HG03025 (cell line): ENCODE measurements around the gene AGAP2.
"Not testable (repeated sequence)": the region's sequence is repeated elsewhere in the genome, so short reads cannot be mapped to it uniquely, and the experiment has no call there.

Source experiments
- ATAC-seq: cut with Tn5 transposase; IDR thresholded peaks from one replicate; pipeline ENCODE4 v1.9.1; 2021; ENCODE audit warnings: mild to moderate bottlenecking, moderate library complexity; ENCODE audit not compliant: unreplicated experiment, low FRiP score

The AGAP2 gene

DNA sequence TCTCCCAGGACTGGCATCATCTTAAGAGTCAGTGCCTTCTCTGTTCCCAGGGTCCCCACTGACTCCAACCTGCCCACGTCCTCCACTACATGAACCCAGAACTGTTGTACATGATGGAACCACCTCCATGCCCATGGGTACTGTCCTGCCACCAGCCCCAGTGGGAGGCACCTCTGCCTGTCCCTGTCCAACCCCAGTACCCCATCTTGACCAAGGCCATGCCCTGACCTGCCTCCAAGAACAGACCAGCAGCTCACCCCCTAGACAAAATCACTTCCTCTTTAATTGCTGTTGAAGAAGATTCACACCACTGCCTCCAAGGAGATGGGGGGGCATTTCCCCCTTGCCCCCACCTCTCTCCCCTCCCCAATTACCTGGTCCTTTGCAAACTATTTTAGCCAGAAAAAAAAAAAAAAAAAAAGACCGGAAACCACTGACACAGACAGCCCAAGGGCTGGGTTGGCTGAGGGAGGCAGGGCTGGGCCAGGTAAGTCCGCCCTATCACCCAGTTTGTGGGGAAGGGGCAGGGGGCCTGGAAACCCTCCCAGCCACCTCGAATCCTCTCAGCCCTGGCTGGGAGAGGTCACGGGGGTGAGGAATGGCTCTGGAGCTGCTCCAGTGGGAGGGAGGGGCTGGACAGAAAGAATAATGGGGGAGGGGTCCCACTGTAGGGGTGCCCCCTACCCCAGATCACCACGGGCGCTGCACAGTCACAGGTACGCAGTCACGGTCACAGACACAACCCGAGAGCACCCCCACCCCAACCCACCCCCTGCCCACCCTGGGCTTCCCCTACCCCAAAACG is 13.4 kb downstream of the AGAP2 start:
- no peak for ATAC-seq

GRCh38 chr12:57724003-57724935 is 14.3 kb downstream of the AGAP2 start:
- ATAC-seq = no peak

DNA sequence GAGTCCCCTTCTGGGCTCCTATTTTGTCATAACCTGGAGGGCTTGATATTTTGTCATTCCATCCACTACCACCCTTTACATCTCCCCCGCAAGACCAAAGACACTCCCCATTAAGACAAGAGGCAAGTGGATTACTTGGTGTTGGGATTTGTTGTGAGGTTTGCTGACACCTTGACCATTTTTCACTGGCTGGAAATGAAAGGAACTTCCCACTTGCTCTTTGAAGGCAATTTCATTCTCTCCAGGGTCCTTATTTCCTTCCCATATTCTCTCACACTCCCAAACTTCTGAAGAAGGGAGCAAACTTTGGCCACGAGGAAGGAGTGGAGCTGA is 14.9 kb downstream of the AGAP2 start:
- ATAC-seq = no peak

- no peak for ATAC-seq
These were observed 15.6 kb downstream of the AGAP2 start for GRCh38 chr12:57722716-57723629.

- ATAC-seq = not testable (repeated sequence)
These were observed 16.5 kb downstream of the AGAP2 start for GRCh38 chr12:57721846-57722608.

DNA sequence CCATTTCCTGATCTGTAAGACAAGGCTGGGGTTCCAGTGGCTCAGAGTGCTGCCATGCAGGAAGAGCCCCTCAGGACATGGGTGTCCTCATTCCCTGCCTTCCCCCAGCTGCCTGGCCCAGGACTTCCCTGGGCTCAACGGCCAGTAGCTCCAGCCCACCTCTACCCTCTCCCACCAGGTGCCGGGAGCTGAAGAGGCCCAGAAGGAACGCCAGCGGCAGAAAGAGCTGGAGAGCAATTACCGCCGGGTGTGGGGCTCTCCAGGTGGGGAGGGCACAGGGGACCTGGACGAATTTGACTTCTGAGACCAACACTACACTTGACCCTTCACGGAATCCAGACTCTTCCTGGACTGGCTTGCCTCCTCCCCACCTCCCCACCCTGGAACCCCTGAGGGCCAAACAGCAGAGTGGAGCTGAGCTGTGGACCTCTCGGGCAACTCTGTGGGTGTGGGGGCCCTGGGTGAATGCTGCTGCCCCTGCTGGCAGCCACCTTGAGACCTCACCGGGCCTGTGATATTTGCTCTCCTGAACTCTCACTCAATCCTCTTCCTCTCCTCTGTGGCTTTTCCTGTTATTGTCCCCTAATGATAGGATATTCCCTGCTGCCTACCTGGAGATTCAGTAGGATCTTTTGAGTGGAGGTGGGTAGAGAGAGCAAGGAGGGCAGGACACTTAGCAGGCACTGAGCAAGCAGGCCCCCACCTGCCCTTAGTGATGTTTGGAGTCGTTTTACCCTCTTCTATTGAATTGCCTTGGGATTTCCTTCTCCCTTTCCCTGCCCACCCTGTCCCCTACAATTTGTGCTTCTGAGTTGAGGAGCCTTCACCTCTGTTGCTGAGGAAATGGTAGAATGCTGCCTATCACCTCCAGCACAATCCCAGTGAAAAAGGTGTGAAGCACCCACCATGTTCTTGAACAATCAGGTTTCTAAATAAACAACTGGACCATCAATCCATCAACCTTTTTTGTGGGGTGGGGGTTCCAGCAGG is 17.6 kb downstream of the AGAP2 start:
- ATAC-seq = no peak

DNA sequence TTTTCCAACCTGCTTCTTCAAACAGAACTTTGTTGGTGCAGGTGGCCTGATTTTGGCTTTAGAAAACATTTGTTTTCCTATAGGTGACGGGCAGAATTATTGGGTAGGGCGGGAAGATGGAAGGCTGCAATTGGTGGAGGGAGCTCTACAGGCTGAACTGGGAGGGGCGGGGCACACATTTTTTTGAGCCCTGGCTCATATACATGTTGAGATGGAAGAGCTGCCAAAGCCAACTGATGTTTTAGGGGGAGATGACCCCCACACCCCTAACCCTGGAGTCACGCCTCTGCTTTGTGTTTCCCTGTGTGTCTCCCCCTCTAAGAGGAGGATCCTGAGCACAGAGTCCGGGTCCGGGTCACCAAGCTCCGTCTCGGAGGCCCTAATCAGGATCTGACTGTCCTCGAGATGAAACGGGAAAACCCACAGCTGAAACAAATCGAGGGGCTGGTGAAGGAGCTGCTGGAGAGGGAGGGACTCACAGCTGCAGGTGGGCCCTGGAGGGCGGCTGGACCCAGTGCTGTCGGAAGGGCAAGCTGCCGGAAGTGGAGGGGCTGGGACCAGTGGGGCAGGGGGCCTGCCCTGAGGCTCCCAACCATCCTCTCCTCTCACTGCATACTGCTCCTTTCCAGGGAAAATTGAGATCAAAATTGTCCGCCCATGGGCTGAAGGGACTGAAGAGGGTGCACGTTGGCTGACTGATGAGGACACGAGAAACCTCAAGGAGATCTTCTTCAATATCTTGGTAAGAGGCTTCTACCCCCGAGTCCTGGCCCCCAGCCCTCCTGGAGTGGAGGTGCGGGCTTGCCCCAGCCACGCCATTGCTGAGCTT is 18.6 kb downstream of the AGAP2 start:
- ATAC-seq = no peak

DNA sequence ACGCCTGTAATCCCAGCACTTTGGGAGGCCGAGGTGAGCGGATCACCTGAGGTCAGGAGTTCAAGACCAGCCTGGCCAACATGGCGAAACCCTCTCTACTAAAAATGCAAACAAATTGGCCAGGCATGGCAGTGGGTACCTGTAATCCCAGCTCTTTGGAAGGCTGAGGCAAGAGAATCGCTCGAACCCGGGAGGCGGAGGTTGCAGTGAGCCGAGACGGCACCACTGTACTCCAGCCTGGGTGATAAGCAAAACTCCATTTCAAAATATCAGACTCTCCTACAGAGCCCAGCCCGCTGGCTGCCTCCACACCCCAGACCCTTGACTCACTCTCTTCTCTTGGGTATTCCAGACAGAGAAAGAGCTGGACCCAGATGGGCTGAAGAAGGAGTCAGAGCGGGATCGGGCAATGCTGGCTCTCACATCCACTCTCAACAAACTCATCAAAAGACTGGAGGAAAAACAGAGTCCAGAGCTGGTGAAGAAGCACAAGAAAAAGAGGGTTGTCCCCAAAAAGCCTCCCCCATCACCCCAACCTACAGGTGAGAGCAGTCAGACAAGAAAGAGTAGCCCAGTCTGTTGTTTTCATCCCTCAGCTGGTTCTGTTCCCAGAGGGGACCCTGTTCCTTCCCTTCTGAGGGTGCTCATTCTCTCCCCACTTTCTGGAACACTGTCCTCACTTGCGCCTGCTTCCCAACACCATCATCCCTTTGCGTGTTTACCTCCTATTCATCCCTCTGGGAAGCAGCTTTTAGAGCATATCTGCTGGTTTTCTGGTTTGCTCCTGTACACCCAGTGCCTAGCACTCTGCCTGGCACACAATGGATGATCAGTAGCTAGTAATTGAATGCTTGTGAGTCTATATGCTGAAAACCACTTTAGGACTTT is 19.7 kb downstream of the AGAP2 start:
- no peak for ATAC-seq

DNA sequence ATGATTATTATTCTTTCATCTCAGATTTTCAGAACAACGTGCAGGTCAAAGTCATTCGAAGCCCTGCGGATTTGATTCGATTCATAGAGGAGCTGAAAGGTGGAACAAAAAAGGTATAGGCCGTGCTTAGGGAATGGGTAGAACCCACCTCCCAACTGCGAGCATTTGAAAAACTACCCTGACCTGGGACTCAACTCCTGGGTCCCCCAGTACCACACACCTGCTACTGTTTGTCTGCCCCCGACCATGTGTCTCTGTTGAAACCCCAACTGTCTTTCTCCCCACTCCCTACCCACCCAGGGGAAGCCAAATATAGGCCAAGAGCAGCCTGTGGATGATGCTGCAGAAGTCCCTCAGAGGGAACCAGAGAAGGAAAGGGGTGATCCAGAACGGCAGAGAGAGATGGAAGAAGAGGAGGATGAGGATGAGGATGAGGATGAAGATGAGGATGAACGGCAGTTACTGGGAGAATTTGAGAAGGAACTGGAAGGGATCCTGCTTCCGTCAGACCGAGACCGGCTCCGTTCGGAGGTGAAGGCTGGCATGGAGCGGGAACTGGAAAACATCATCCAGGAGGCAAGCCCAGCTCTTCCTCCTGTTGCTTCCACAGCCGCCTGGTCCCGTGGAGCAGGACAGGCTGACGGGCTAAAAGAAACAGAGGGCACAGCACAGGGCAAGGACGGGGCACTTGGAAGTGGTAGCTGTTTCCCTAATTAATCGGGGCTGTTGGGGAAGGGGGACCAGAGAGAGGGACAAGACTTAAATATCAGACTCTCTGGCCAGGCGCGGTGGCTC is 20.5 kb downstream of the AGAP2 start:
- no peak for ATAC-seq

GRCh38 chr12:57717131-57717530 is 21.4 kb downstream of the AGAP2 start:
- ATAC-seq = no peak

DNA sequence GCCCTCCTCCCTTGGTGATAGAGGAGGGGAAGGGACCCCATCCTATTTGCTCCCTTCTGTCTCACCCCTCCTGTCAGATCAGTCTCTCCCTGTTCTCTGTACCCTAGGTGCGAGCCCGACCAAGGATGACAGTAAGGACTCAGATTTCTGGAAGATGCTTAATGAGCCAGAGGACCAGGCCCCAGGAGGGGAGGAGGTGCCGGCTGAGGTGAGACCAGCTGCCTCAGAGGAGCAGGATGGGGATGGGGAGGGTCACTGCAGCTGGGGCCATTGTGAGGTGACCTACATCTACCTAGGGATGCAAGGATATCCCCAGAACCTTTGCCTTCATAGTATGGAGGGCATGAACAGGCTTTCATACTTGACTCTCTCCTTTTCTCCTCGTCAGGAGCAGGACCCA is 22.2 kb downstream of the AGAP2 start:
- no peak for ATAC-seq

DNA sequence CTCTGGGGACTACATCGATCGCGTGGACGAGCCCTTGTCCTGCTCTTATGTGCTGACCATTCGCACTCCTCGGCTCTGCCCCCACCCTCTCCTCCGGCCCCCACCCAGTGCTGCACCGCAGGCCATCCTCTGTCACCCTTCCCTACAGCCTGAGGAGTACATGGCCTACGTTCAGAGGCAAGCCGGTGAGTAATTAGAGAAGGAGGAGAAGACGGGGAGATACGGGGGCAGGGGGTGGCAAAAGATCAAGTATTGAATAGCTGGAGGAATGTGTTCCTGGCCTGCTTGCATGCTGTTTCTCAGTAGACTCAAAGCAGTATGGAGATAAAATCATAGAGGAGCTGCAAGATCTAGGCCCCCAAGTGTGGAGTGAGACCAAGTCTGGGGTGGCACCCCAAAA is 22.8 kb downstream of the AGAP2 start:
- no peak for ATAC-seq

DNA sequence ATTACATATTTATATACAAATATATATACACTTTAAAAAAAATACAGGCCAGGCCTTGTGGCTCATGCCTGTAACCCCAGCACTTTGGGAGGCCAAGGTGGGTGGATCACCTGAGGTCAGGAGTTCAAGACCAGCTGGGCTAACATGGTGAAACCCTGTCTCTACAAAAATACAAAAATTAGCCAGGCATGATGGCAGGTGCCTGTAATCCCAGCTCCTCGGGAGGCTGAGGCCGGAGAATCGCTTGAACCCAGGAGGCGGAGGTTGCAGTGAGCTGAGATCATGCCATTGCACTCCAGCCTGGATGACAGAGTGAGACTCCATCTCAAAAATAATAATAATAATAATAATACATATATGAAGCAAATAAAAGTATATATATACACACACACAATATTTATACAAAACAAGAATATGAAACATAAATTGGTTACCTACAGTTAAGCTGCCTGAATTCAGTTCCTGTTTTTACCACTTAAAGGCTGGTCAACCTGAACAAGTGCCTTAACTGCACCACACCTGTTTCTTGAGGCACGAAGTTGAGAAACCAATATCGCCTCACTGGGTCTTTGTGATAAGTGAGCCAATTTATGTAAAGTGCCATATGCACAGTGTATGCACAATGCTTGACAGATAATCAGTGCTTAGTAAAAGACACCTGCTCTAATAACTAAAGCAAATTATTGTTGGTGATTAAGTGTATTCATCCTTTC is 23.4 kb downstream of the AGAP2 start:
- not testable (repeated sequence) for ATAC-seq

DNA sequence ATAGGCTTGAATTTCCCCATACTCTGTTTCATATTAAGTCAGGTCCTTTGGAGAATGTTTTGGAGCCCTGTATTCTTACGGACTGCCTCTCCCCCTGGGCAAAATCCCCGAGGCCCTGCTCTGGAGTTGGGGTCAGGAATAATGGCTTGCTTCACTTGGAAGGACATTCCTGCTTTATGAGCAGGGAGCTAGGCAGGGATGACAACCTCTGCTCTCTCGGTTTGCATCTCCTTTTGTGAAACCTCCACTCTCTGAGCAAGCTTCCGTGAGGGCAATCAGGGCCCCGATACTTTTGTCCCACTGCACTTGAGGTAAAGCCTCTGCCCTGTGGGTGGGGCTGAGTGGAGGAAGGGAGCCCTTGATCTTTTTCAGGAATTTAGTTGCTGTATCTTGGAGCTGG is 25.3 kb downstream of the AGAP2 start:
- ATAC-seq = no peak

DNA sequence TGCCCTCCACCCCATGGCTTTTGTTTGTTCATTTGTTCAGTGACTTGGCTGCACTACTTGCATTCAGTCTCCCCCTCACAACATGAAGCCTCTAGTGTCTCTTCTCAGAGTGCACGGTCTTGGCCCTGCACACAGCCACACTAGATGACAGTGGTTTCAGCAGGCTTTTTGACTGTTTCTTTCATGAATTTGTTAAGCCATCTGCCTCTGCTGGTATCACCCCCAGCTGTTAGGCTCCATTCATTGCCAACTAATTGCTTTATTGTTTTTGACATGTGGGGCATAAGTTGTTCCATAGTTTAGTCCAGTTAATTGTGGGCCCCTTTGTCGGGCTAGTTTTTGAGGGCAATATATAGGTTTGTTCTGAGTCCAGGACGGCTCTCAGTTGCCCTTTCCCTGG is 25.8 kb downstream of the AGAP2 start:
- ATAC-seq = no peak

GRCh38 chr12:57708296-57708695 is 30.2 kb downstream of the AGAP2 start:
- ATAC-seq = no peak
